Mucosa of rectum (tissue), 2 donors: ENCODE measurements around the gene ZBTB46.
A peak's percentile ranks its signal among the peaks of the same experiment; 100 is the strongest.
"Not testable (repeated sequence)": the region's sequence is repeated elsewhere in the genome, so short reads cannot be mapped to it uniquely, and the experiment has no call there.

Experiments
- H3K27ac ChIP-seq, 2 donors: one replicate each; pipeline ENCODE4 v1.7.0; 2013; ENCODE audit warnings: inconsistent platforms in 2 of 2, low read depth in 2 of 2, low read length in 2 of 2
- H3K27me3 ChIP-seq, 2 donors: one replicate each; pipeline ENCODE4 v1.7.0; 2013; ENCODE audit warnings: low read length in 2 of 2; ENCODE audit not compliant: control insufficient read depth in 2 of 2, insufficient read depth in 2 of 2
- H3K36me3 ChIP-seq, 2 donors: one replicate each; pipeline ENCODE4 v1.7.0; 2013; ENCODE audit warnings: low read length in 2 of 2; ENCODE audit not compliant: control insufficient read depth in 2 of 2, insufficient read depth in 2 of 2
- H3K4me1 ChIP-seq, 2 donors: one replicate each; pipeline ENCODE4 v1.7.0; 2013; ENCODE audit warnings: low read length in 2 of 2, mild to moderate bottlenecking in 1 of 2; ENCODE audit not compliant: control insufficient read depth in 2 of 2, insufficient read depth in 2 of 2
- H3K4me3 ChIP-seq, 2 donors: one replicate each; pipeline ENCODE4 v1.7.0; 2013; ENCODE audit warnings: low read length in 2 of 2
- H3K9ac ChIP-seq, 2 donors: one replicate each; pipeline ENCODE4 v1.7.0; 2013; ENCODE audit warnings: low read length in 2 of 2, low read depth in 1 of 2, mild to moderate bottlenecking in 1 of 2
- H3K9me3 ChIP-seq, 2 donors: one replicate each; pipeline ENCODE4 v1.7.0; 2013; ENCODE audit warnings: low read length in 2 of 2; ENCODE audit not compliant: control insufficient read depth in 2 of 2
- donor health status: healthy.
- donor health status: Normal muscosa, but diverticular disease.

ZBTB46 gene, protein sequence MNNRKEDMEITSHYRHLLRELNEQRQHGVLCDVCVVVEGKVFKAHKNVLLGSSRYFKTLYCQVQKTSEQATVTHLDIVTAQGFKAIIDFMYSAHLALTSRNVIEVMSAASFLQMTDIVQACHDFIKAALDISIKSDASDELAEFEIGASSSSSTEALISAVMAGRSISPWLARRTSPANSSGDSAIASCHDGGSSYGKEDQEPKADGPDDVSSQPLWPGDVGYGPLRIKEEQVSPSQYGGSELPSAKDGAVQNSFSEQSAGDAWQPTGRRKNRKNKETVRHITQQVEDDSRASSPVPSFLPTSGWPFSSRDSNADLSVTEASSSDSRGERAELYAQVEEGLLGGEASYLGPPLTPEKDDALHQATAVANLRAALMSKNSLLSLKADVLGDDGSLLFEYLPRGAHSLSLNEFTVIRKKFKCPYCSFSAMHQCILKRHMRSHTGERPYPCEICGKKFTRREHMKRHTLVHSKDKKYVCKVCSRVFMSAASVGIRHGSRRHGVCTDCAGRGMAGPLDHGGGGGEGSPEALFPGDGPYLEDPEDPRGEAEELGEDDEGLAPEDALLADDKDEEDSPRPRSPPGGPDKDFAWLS

DNA sequence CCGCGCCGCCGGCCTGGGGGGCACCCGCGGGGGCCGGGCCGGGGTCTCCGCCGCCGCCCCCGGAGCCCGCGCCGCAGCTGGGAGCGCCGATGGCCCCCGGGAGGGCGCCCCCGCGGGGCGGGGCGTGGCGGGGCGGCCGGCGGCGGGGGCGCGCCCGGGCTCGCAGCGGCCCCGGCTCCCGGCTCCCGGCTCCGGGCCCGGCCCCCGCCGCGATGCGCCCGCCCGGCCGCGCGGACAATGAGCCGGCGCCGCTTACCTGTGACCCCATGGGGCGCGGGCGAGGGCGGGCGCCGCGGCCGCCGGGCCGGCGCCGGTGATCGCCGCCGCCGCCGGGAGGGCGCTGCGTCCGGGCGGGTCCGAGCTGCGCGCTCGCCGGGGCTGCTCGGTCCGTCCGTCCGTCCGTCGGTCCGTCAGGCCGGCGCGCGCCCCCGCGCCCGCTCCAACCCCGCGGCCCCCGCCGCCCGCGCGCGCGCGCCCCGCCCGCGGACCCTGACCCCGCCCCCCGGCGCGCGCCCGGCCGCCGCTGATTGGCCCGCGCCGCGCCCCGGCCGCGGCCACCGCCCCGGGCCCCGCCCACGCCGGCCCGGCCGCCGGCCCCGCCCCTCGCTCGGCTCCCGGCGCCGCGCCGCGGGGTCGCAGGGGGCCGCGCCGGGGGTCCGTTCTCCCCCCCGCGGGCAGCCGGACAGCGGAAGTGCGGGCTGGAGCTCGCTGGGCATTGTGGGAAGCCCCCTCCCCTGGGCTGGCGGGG, at the start of gene ZBTB46:
ZBTB46 (minus strand) TSS at position 424 of the 748 bp plus-strand sequence. CDS start 40,507 bp downstream, outside the sequence.
- Histone ChIP-seq H3K9me3 (no peaks in the 10 kb centered on the region), H3K36me3 (no peaks in the 10 kb centered on the region), H3K27me3 (peaks cover 20 to 24% of the 10 kb centered on the region in 2 donors), H3K9ac (peak within 1 kb of the TSS in 1 of 2 donors; percentile 43), H3K4me3 (peak within 1 kb of the TSS; percentile 50 to 73), H3K4me1 (peaks cover 12 to 24% of the 10 kb centered on the region in 2 donors), H3K27ac (peak within 1 kb of the TSS; percentile 38 to 67)

DNA sequence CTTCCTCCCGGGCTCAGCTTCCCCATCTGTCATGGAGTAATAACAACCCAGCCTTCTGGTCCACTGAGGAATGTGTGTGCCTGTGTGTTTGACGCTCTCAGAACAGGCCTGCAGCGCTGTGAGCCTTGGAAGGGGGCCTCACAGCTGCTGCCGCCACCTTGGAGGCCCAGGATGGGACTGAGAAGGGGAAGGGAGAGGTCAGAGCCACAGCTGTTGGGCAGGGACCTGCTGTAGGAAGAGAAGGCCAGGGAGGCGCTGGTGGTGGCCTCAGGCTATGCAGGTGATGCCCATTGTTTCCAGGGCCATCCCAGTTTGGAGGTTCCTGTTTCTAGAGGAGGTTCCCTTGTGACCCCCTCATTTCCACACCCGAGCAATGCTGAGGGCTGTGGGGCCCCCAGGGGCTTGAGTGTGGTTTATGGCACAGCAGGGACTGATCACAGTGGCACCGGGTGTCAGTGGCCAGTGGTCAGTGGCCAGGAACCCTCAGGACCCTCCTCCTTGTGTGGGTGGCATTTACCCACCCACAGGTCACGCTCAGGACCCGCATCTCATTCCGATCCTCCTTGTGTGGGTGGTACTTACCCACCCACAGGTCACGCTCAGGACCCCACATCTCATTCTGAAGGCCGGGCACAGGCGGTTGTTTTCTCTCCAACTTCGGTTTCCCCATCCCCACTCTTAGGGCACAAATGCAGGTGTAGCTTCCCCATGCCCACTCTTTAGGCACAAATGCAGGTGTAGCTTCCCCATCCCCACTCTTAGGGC, 48.0 kb upstream of the ZBTB46 start:
- Histone ChIP-seq H3K36me3 (peaks cover 57 to 58% of the 10 kb centered on the region in 2 donors), H3K9ac (no peak overlapping the region), H3K27me3 (no peaks in the 10 kb centered on the region), H3K27ac (no peak overlapping the region), H3K4me3 (no peak overlapping the region), H3K9me3 (no peaks in the 10 kb centered on the region), H3K4me1 (peaks cover 0 to 4% of the 10 kb centered on the region in 2 donors)

DNA sequence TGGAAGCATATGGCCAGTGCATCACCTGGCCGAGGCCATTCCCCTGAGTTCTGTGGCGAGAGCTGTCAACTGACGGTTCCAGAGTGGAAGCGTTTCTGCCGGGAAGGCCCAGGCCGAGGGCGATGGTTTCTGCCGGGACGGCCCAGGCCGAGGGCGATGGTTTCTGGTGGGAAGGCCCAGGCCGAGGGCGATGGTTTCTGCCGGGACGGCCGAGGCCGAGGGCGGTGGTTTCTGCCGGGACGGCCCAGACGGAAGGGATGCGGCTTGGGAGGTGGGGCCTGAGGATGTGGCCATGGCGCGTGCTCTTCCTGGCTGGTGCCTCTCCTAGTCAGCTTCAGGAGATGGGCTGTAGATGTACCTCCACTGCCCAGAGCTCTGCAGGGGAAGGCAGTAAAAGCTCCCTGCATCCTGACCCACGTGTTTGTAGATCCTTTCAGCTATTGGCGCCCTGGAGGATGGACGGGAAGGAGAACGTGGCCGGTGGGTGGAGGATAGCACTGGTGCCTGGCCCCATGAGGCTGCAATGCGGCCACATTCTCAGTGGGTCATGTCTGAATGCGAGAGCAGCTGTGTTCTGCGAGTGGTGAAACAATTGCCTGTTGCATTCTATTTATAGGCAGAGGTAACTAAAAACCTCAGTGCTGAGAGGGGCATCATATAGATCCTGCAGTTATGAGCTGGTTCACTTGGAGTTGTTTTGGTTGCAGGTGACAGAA, 46.8 kb upstream of the ZBTB46 start:
- H3K27me3 ChIP-seq: no peaks in the 10 kb centered on the region
- H3K9me3 ChIP-seq: no peaks in the 10 kb centered on the region
- H3K9ac ChIP-seq: no peak overlapping the region
- peaks cover 0 to 4% of the 10 kb centered on the region in 2 donors for H3K4me1 ChIP-seq
- no peak overlapping the region for H3K27ac ChIP-seq
- H3K36me3 ChIP-seq: peaks cover 54 to 56% of the 10 kb centered on the region in 2 donors
- H3K4me3 ChIP-seq: no peak overlapping the region

GRCh38 chr20:63876489-63877036, 45.5 kb upstream of the ZBTB46 start:
- no peak overlapping the region for H3K27ac ChIP-seq
- no peaks in the 10 kb centered on the region for H3K27me3 ChIP-seq
- no peak overlapping the region for H3K4me3 ChIP-seq
- H3K9ac ChIP-seq: no peak overlapping the region
- H3K4me1 ChIP-seq: no peaks in the 10 kb centered on the region
- H3K36me3 ChIP-seq: peaks cover 50 to 51% of the 10 kb centered on the region in 2 donors
- H3K9me3 ChIP-seq: no peaks in the 10 kb centered on the region

DNA sequence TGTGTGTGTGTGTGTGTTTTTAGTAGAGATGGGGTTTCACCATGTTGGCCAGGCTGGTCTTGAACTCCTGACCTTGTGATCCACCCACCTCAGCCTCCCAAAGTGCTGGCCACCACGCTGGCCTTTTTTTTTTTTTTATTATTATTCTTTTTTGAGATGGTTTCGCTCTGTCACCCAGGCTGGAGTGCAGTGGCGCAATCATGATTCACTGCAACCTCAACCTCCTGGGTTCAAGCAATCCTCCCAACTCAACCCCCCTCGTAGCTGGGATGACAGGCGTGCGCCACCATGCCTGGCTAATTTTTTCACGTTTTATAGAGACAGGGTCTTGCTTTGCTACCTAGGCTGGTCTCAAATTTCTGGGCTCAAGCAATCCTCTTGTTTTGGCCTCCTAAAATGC, 43.2 kb upstream of the ZBTB46 start:
- H3K9ac ChIP-seq, H3K4me1 ChIP-seq, H3K4me3 ChIP-seq, H3K27ac ChIP-seq, H3K27me3 ChIP-seq, H3K9me3 ChIP-seq: not testable (repeated sequence)
- peaks cover 53 to 58% of the 10 kb centered on the region in 2 donors for H3K36me3 ChIP-seq

DNA sequence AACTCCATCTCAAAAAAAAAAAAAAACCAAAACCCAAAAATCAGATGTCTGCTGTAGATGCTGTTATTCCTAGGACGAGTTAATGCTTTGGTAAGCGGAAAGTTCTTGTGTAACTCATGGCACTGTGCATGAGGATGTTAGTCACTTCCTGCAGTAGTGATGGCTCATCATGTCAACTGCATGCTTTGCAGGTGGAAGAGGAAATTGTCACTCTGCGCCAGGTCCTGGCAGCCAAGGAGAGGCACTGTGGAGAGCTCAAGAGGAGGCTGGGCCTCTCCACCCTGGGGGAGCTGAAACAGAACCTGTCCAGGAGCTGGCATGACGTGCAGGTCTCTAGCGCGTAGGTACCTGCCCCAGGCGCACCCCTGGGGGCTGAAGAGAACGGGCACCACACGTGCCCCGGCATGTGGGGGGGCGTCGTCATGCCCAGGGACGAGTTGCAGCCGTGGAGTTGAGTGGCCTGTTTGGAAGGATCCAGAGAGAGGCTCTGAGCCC, 42.5 kb upstream of the ZBTB46 start:
- H3K36me3 ChIP-seq: peaks cover 54 to 61% of the 10 kb centered on the region in 2 donors

DNA sequence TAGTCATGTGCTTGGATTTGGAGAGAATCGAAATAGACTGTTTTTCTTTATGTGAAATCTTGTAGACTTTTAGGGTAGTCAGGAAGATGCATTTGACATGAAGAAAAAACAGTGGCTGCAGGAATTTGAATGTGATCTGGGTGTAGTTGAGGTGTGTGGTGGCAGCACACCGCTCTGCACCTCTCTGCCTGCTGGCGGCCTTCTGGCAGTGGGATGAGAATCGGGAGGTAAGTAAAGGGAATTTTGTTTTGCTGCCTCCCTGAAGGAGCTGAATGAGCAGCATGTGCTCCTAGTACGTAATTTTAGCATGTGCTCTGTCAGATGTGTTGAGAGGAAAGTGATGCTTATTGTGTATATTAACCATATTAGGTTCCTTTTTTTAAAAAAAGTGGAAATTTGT, 37.2 kb upstream of the ZBTB46 start:
- Histone ChIP-seq H3K9ac (no peak overlapping the region), H3K4me3 (no peak overlapping the region), H3K27ac (no peak overlapping the region), H3K9me3 (no peaks in the 10 kb centered on the region), H3K27me3 (no peaks in the 10 kb centered on the region), H3K36me3 (peaks cover 18 to 21% of the 10 kb centered on the region in 2 donors), H3K4me1 (peaks cover 15 to 16% of the 10 kb centered on the region in 2 donors)

More for the DNA sequence above, 42.5 kb upstream of the ZBTB46 start:
- Histone ChIP-seq H3K27ac (peak overlapping the region in 1 of 2 donors; percentile 37), H3K9me3 (no peaks in the 10 kb centered on the region), H3K4me3 (no peak overlapping the region), H3K4me1 (no peaks in the 10 kb centered on the region), H3K9ac (no peak overlapping the region), H3K27me3 (no peaks in the 10 kb centered on the region)

GRCh38 chr20:63867042-63867441, 36.0 kb upstream of the ZBTB46 start:
- H3K9ac ChIP-seq, H3K4me3 ChIP-seq, H3K9me3 ChIP-seq, H3K27ac ChIP-seq, H3K27me3 ChIP-seq: not testable (repeated sequence)
- peaks cover 16 to 17% of the 10 kb centered on the region in 2 donors for H3K4me1 ChIP-seq
- peaks cover 19 to 26% of the 10 kb centered on the region in 2 donors for H3K36me3 ChIP-seq
